ENCODE results near the gene CYP1A1.

CYP1A1 gene

GRCh38 chr15:74676801-74677200 lies 48.5 kb downstream of the CYP1A1 start:
- Histone ChIP-seq H3K4me3 (ENCODE audit: low read length) (no peak overlapping the region), H3K27me3 (ENCODE audit: control insufficient read depth, insufficient read depth, low read length) (no peaks in the 10 kb centered on the region), H3K9ac (ENCODE audit: low read length) (no peak overlapping the region), H3K36me3 (ENCODE audit: control insufficient read depth, insufficient read depth, low read length) (peaks cover 9% of the 10 kb centered on the region), H3K9me3 (ENCODE audit: control insufficient read depth, low read length) (no peaks in the 10 kb centered on the region), H3K4me1 (ENCODE audit: control insufficient read depth, insufficient read depth, low read length) (no peaks in the 10 kb centered on the region)

GRCh38 chr15:74674161-74674560 lies 51.2 kb downstream of the CYP1A1 start:
- no peak overlapping the region for H3K4me3 ChIP-seq (ENCODE audit: low read length)
- no peaks in the 10 kb centered on the region for H3K4me1 ChIP-seq (ENCODE audit: control insufficient read depth, insufficient read depth, low read length)
- no peak overlapping the region for H3K9ac ChIP-seq (ENCODE audit: low read length)
- no peaks in the 10 kb centered on the region for H3K27me3 ChIP-seq (ENCODE audit: control insufficient read depth, insufficient read depth, low read length)
- H3K9me3 ChIP-seq (ENCODE audit: control insufficient read depth, low read length), result no peaks in the 10 kb centered on the region
- peaks cover 13% of the 10 kb centered on the region for H3K36me3 ChIP-seq (ENCODE audit: control insufficient read depth, insufficient read depth, low read length)

GRCh38 chr15:74669627-74670026 lies 55.7 kb downstream of the CYP1A1 start:
- H3K36me3 ChIP-seq (ENCODE audit: control insufficient read depth, insufficient read depth, low read length), result peaks cover 10% of the 10 kb centered on the region
- no peaks in the 10 kb centered on the region for H3K27me3 ChIP-seq (ENCODE audit: control insufficient read depth, insufficient read depth, low read length)
- H3K9me3 ChIP-seq (ENCODE audit: control insufficient read depth, low read length), result no peaks in the 10 kb centered on the region
- peaks cover 3% of the 10 kb centered on the region for H3K4me1 ChIP-seq (ENCODE audit: control insufficient read depth, insufficient read depth, low read length)
- no peak overlapping the region for H3K9ac ChIP-seq (ENCODE audit: low read length)
- H3K4me3 ChIP-seq (ENCODE audit: low read length), result no peak overlapping the region

All from mucosa of stomach (tissue), 1 donor.